Measurements from ENCODE around the gene NQO2.
"Not testable (repeated sequence)": the region's sequence is repeated elsewhere in the genome, so short reads cannot be mapped to it uniquely, and the experiment has no call there.

The NQO2 gene

DNA sequence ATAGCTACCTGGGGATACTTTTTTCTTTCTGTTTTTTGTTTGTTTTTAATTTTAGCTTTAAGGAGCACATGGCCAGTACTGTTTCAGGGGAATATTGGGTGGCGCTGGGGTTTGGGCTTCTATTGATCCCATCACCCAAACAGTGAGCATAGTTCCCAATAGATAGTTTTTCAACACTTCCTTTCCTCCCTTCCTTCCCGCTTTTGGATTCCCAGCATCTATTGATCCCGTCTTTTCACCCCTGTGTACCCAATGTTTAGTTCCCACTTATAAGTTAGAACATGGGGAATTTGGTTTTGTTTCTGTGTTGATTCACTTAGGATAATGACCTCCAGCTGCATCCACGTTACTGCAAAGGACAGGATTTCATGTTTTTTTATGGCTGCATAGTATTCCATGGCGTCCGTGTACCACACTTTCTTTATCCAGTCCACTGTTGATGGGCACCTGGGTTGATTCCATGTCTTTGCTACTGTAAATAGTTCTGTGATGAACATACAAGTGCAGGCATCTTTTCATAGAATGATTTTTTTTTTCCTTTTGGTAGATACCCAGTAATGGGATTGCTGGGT, 20.1 kb downstream of the NQO2 start:
- no peak for DNase-seq (ENCODE audit: extremely low read depth, insufficient read length)
- H3K4me3 ChIP-seq (replicated peaks; ENCODE audit: low read depth, low read length), result no peak overlapping the region
- TF ChIP-seq, protein P1, sequence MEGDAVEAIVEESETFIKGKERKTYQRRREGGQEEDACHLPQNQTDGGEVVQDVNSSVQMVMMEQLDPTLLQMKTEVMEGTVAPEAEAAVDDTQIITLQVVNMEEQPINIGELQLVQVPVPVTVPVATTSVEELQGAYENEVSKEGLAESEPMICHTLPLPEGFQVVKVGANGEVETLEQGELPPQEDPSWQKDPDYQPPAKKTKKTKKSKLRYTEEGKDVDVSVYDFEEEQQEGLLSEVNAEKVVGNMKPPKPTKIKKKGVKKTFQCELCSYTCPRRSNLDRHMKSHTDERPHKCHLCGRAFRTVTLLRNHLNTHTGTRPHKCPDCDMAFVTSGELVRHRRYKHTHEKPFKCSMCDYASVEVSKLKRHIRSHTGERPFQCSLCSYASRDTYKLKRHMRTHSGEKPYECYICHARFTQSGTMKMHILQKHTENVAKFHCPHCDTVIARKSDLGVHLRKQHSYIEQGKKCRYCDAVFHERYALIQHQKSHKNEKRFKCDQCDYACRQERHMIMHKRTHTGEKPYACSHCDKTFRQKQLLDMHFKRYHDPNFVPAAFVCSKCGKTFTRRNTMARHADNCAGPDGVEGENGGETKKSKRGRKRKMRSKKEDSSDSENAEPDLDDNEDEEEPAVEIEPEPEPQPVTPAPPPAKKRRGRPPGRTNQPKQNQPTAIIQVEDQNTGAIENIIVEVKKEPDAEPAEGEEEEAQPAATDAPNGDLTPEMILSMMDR (IDR thresholded peaks at IDR 0.05; ENCODE audit: insufficient read depth, low read length, poor library complexity, severe bottlenecking), result no peak
- H3K27me3 ChIP-seq (replicated peaks; ENCODE audit: control insufficient read depth, insufficient read depth, low read length), result no peaks in the 10 kb centered on the region
- H3K36me3 ChIP-seq (ENCODE audit: control insufficient read depth, insufficient read depth, low read length), result no peaks in the 10 kb centered on the region

DNA sequence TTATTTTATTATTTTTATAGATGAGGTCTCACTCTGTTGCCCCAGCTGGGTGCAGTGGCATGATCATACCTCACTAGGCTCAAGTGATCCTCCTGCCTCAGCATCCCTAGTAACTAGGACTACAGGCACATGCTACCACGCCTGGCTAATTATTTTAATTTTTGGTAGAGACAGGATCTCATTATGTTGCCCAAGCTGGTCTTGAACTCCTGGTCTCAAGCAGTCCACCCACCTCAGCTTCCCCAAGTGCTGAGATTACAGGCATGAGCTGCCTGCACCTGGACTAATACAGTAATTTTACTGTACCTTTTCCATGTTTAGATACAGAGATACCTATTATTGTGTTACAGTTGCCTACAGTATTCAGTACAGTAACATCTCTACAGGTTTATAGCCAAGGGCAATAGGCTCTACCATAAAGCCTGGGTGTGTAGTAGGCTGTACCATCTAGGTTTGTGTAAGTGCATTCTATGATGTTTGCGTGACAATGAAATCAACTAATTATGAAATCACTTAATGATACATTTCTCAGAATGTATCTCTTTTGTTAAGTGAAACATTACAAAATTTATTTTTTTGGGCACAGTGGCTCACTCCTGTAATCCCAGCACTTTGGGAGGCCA, 21.4 kb downstream of the NQO2 start:
- not testable (repeated sequence) for DNase-seq (ENCODE audit: extremely low read depth, insufficient read length); H3K36me3 ChIP-seq (ENCODE audit: control insufficient read depth, insufficient read depth, low read length); H3K4me3 ChIP-seq (replicated peaks; ENCODE audit: low read depth, low read length); H3K27me3 ChIP-seq (replicated peaks; ENCODE audit: control insufficient read depth, insufficient read depth, low read length)

DNA sequence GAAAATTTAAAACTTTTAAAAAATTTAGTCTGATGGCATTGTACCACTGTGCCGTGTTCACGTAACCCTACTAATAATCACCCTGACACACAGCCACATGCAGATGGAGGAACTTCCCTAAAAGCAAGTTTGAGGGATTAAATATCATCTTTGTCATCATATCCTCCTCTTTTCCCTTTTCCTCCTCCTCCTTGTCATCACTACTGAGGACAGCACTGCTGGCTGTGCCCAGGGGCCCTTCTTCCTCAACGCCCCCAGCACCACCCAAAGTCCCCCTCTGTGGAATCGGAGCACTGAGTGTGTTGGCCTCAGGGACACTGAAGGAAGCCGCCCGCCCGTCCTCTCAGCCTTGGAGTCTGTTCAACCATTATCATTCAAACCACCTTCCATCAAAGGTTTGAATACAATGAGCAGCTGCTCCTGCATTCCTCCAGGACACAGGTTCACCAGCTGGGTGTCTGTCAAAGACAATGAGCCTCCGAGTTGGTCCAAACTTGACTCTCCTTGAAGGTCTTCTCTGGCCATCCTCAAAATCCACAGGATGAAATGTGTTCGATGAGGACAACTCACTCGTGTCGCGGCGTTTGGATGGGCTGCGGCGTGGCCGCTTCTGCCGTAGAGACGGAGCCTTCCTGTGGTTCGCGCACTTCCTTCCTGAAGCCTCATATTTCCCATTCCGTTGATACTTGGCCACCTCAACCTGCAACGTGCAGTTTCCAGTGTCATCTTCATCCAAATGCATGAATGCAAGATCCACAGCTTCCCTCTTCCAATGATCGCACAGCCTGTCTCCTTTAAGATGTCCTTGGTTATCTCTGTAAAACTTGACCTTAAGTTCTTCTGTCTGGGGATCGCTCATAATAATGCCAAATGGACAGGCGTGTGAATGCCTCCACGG, 23.3 kb downstream of the NQO2 start:
- DNase-seq (ENCODE audit: extremely low read depth, insufficient read length), result peak; percentile 43
- Histone ChIP-seq H3K27me3 (replicated peaks; ENCODE audit: control insufficient read depth, insufficient read depth, low read length) (no peaks in the 10 kb centered on the region), H3K36me3 (ENCODE audit: control insufficient read depth, insufficient read depth, low read length) (no peaks in the 10 kb centered on the region), H3K4me3 (replicated peaks; ENCODE audit: low read depth, low read length) (peak overlapping the region; percentile 58)
- TF ChIP-seq, protein P1 (IDR thresholded peaks at IDR 0.05; ENCODE audit: insufficient read depth, low read length, poor library complexity, severe bottlenecking), result no peak

GRCh38 chr6:3023663-3024483, 24.2 kb downstream of the NQO2 start:
- TF ChIP-seq, protein P1 (IDR thresholded peaks at IDR 0.05; ENCODE audit: insufficient read depth, low read length, poor library complexity, severe bottlenecking), result no peak
- peak; percentile 89 for DNase-seq (ENCODE audit: extremely low read depth, insufficient read length)
- H3K4me3 ChIP-seq (replicated peaks; ENCODE audit: low read depth, low read length), result peak overlapping the region; percentile 58
- no peaks in the 10 kb centered on the region for H3K36me3 ChIP-seq (ENCODE audit: control insufficient read depth, insufficient read depth, low read length)
- H3K27me3 ChIP-seq (replicated peaks; ENCODE audit: control insufficient read depth, insufficient read depth, low read length), result no peaks in the 10 kb centered on the region

GRCh38 chr6:3026791-3027626, 27.3 kb downstream of the NQO2 start:
- H3K36me3 ChIP-seq (ENCODE audit: control insufficient read depth, insufficient read depth, low read length), result no peaks in the 10 kb centered on the region
- H3K27me3 ChIP-seq (replicated peaks; ENCODE audit: control insufficient read depth, insufficient read depth, low read length), result no peaks in the 10 kb centered on the region
- TF ChIP-seq, protein P1 (IDR thresholded peaks at IDR 0.05; ENCODE audit: insufficient read depth, low read length, poor library complexity, severe bottlenecking), result no peak
- peak; percentile 80 for DNase-seq (ENCODE audit: extremely low read depth, insufficient read length)
- no peak overlapping the region for H3K4me3 ChIP-seq (replicated peaks; ENCODE audit: low read depth, low read length)

DNA sequence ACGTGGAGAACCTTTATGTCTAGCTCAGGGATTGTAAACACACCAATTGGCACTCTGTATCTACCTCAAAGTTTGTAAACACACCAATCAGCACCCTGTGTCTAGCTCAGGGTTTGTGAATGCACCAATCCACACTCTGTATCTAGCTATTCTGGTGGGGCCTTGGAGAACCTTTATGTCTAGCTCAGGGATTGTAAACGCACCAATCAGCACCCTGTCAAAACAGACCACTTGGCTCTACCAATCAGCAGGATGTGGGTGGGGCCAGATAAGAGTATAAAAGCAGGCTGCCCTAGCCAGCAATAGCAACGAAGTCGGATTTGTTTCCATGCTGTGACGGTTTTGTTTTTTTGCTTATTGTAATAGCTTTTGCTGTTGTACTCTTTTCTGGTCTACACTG, 28.5 kb downstream of the NQO2 start:
- not testable (repeated sequence) for H3K36me3 ChIP-seq (ENCODE audit: control insufficient read depth, insufficient read depth, low read length); DNase-seq (ENCODE audit: extremely low read depth, insufficient read length); H3K27me3 ChIP-seq (replicated peaks; ENCODE audit: control insufficient read depth, insufficient read depth, low read length); H3K4me3 ChIP-seq (replicated peaks; ENCODE audit: low read depth, low read length)
